RWPE2 (cell line): ENCODE data around the gene ACAN.

Experiments
- ATAC-seq: fragments of 200-7000 bp; cut with Tn5 transposase; 3 replicates; pipeline ENCODE4 v1.9.1; 2021; ENCODE audit warnings: low read depth
- DNase-seq: peaks from one replicate; pipeline ENCODE4 v3.0.0-alpha.2; 2020; ENCODE audit warnings: low spot score
- H3K27ac ChIP-seq: fragments of 450-650 bp; 2 replicates; pipeline ENCODE4 v1.5.1; 2017; ENCODE audit warnings: mild to moderate bottlenecking; ENCODE audit not compliant: poor library complexity, severe bottlenecking
- H3K27me3 ChIP-seq: fragments of 250-450 bp; sonication (Bioruptor Pico); 2 replicates; pipeline ENCODE4 v1.5.1; 2021; ENCODE audit warnings: mild to moderate bottlenecking, moderate library complexity; ENCODE audit not compliant: insufficient read depth, poor library complexity, severe bottlenecking
- H3K36me3 ChIP-seq: fragments of 250-450 bp; sonication (Bioruptor Pico); 2 replicates; pipeline ENCODE4 v1.5.1; 2020; ENCODE audit warnings: low read depth, mild to moderate bottlenecking, moderate library complexity
- H3K4me1 ChIP-seq: fragments of 250-450 bp; sonication (Bioruptor Pico); 2 replicates; pipeline ENCODE4 v1.5.1; 2021; ENCODE audit warnings: mild to moderate bottlenecking, moderate library complexity; ENCODE audit not compliant: insufficient read depth, poor library complexity, severe bottlenecking
- H3K4me3 ChIP-seq: fragments of 250-450 bp; sonication (Bioruptor Pico); 2 replicates; pipeline ENCODE4 v1.5.1; 2021; ENCODE audit warnings: mild to moderate bottlenecking, moderate library complexity; ENCODE audit not compliant: severe bottlenecking
- H3K9me3 ChIP-seq: fragments of 250-450 bp; sonication (Bioruptor Pico); 2 replicates; pipeline ENCODE4 v1.5.1; 2021; ENCODE audit warnings: mild to moderate bottlenecking, moderate library complexity; ENCODE audit not compliant: severe bottlenecking
- CTCF ChIP-seq: fragments of 450-650 bp; IDR thresholded peaks from one replicate; pipeline ENCODE4 v1.5.1; 2017; ENCODE audit warnings: mild to moderate bottlenecking, moderate library complexity; ENCODE audit not compliant: poor library complexity, severe bottlenecking

The ACAN gene

GRCh38 chr15:88813960-88814359 is 10.7 kb downstream of the ACAN start:
- no peak for DNase-seq
- H3K4me1 ChIP-seq, result no peaks in the 10 kb centered on the region
- no peak for ATAC-seq

GRCh38 chr15:88814393-88814792 is 11.2 kb downstream of the ACAN start:
- H3K4me1 ChIP-seq, result no peaks in the 10 kb centered on the region
- H3K4me3 ChIP-seq, result no peak overlapping the region
- H3K36me3 ChIP-seq, result no peaks in the 10 kb centered on the region
- DNase-seq (no peak), ATAC-seq (no peak)
- H3K9me3 ChIP-seq, result no peaks in the 10 kb centered on the region
- TF ChIP-seq CTCF, result no peak
- H3K27me3 ChIP-seq, result no peaks in the 10 kb centered on the region
- H3K27ac ChIP-seq, result no peak overlapping the region

More at GRCh38 chr15:88813960-88814359, 10.7 kb downstream of the ACAN start:
- H3K27me3 ChIP-seq, result no peaks in the 10 kb centered on the region
- H3K27ac ChIP-seq, result no peak overlapping the region
- H3K4me3 ChIP-seq, result no peak overlapping the region
- H3K36me3 ChIP-seq, result no peaks in the 10 kb centered on the region
- no peak for TF ChIP-seq CTCF
- no peaks in the 10 kb centered on the region for H3K9me3 ChIP-seq

DNA sequence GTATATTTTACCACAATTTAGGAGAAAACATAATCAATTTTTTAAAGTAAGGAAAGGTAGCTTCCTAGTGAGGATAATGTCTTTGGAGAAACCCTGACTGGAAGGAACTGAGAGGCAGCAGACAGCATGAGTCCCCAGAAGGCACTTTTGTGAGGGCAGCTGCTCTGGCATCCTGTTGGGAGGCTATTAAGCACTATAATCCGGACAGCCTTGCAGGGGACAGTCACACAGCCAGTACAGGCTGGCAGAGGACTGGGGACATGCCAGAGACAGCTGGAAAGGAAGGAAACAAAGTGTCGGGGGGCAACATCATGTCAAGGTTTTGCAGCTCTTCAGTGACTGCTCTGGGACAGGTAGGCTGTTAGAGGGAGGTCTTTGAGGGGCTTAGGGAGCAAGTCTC is 15.7 kb downstream of the ACAN start:
- Histone ChIP-seq H3K4me3 (no peak overlapping the region), H3K36me3 (no peaks in the 10 kb centered on the region), H3K9me3 (no peaks in the 10 kb centered on the region), H3K27me3 (no peaks in the 10 kb centered on the region), H3K27ac (no peak overlapping the region), H3K4me1 (no peaks in the 10 kb centered on the region)
- TF ChIP-seq CTCF, result no peak
- no peak for DNase-seq
- no peak for ATAC-seq

DNA sequence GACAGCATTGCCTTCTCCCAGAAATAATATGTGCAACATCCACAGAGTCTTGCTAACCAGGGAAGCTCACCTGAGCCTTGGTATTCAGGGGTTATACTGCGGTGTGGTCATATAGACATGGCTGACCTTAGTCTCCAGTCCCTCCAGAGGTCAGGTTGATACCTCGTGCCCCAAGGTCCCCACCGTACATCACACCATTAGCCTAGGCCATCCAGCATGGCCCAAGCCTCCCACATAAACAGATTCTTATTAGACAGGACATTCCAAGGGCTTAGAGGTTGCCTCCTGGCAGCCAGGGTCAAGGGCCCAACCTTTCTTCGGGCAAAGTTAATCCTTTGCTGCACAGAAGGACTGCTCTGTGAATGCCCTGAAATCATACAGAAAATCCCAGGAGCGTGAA is 18.8 kb downstream of the ACAN start:
- no peak overlapping the region for H3K27ac ChIP-seq
- H3K9me3 ChIP-seq, result no peaks in the 10 kb centered on the region
- no peaks in the 10 kb centered on the region for H3K27me3 ChIP-seq
- DNase-seq (no peak), ATAC-seq (no peak)
- no peaks in the 10 kb centered on the region for H3K36me3 ChIP-seq
- H3K4me3 ChIP-seq, result no peak overlapping the region
- H3K4me1 ChIP-seq, result no peaks in the 10 kb centered on the region
- TF ChIP-seq CTCF, result no peak

- Histone ChIP-seq H3K27ac (no peak overlapping the region), H3K27me3 (no peaks in the 10 kb centered on the region), H3K9me3 (no peaks in the 10 kb centered on the region), H3K36me3 (no peaks in the 10 kb centered on the region), H3K4me1 (no peaks in the 10 kb centered on the region), H3K4me3 (no peak overlapping the region)
- no peak for TF ChIP-seq CTCF
- ATAC-seq (no peak), DNase-seq (no peak)
Observed at GRCh38 chr15:88828791-88829190, 25.6 kb downstream of the ACAN start.
